Calu3 (cell line): ENCODE results near the gene TAF1B. TPM values are rescaled to one million over a fixed set of nuclear protein-coding genes. Genes with fewer than 3 reads are reported as not detected.

Source experiments
- BruUV-seq: library from RNA; stranded (reverse); fragments of 400-500 nt; replicated peaks from 2 replicates; lab custom pipeline; 2021; lab: Mats Ljungman, UMichigan
- CTCF ChIA-PET: fragments of 300-600 bp; sonication (Branson Sonifier 250); formaldehyde crosslinking; loops from one replicate; lab custom pipeline; 2022; ENCODE audit warnings: antibody characterized with exemption; lab: Charles Lee
- DNase-seq: peaks from one replicate; pipeline ENCODE4 v3.0.0; 2022
- H3K27ac Mint-ChIP-seq: one replicate; pipeline ENCODE4 v1.8.0; 2022; ENCODE audit warnings: mixed read lengths; ENCODE audit not compliant: unreplicated experiment
- H3K27me3 Mint-ChIP-seq: one replicate; pipeline ENCODE4 v1.8.0; 2022; ENCODE audit warnings: mixed read lengths; ENCODE audit not compliant: unreplicated experiment
- H3K36me3 Mint-ChIP-seq: one replicate; pipeline ENCODE4 v1.8.0; 2022; ENCODE audit warnings: mild to moderate bottlenecking, moderate library complexity, mixed read lengths; ENCODE audit not compliant: insufficient read depth, unreplicated experiment
- H3K4me1 Mint-ChIP-seq: one replicate; pipeline ENCODE4 v1.8.0; 2022; ENCODE audit warnings: mild to moderate bottlenecking, low read depth, mixed read lengths; ENCODE audit not compliant: unreplicated experiment
- H3K4me3 Mint-ChIP-seq: one replicate; pipeline ENCODE4 v1.8.0; 2022; ENCODE audit warnings: mild to moderate bottlenecking, low read depth, moderate library complexity, mixed read lengths; ENCODE audit not compliant: unreplicated experiment
- H3K9me3 Mint-ChIP-seq: one replicate; pipeline ENCODE4 v1.8.0; 2022; ENCODE audit warnings: low read depth, mixed read lengths; ENCODE audit not compliant: unreplicated experiment
- intact Hi-C: fragments of 100-400 bp; cut with micrococcal nuclease; formaldehyde crosslinking; loops from one replicate; pipeline ENCODE4 v1.10.0; 2022; ENCODE audit not compliant: unreplicated experiment
- total RNA-seq: library from RNA; stranded (reverse); gene quantifications from 2 replicates; pipeline ENCODE4 v1.2.3, GENCODE V29; 2022
- TF ChIP-seq, protein P1 (sequence below): fragments of 200-600 bp; IDR thresholded peaks from one replicate; pipeline ENCODE4 v1.8.0; 2022; ENCODE audit warnings: antibody characterized with exemption; ENCODE audit not compliant: unreplicated experiment

The TAF1B gene
- total RNA-seq, 1 experiment from 2014 or later = 23.0 TPM

GRCh38 chr2:9982891-9983290, 139.6 kb downstream of the TAF1B start:
- intact Hi-C loops = no loop called here
- H3K36me3 Mint-ChIP-seq = peaks cover 5% of the 10 kb centered on the region
- CTCF ChIA-PET = no interaction called here
- TF ChIP-seq, protein P1, sequence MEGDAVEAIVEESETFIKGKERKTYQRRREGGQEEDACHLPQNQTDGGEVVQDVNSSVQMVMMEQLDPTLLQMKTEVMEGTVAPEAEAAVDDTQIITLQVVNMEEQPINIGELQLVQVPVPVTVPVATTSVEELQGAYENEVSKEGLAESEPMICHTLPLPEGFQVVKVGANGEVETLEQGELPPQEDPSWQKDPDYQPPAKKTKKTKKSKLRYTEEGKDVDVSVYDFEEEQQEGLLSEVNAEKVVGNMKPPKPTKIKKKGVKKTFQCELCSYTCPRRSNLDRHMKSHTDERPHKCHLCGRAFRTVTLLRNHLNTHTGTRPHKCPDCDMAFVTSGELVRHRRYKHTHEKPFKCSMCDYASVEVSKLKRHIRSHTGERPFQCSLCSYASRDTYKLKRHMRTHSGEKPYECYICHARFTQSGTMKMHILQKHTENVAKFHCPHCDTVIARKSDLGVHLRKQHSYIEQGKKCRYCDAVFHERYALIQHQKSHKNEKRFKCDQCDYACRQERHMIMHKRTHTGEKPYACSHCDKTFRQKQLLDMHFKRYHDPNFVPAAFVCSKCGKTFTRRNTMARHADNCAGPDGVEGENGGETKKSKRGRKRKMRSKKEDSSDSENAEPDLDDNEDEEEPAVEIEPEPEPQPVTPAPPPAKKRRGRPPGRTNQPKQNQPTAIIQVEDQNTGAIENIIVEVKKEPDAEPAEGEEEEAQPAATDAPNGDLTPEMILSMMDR = no peak
- H3K4me3 Mint-ChIP-seq = no peak overlapping the region
- no peak overlapping the region for H3K27ac Mint-ChIP-seq
- peaks cover 5% of the 10 kb centered on the region for H3K4me1 Mint-ChIP-seq
- H3K9me3 Mint-ChIP-seq = no peaks in the 10 kb centered on the region
- DNase-seq = no peak
- BruUV-seq = no TSS peak
- no peaks in the 10 kb centered on the region for H3K27me3 Mint-ChIP-seq

GRCh38 chr2:9983401-9984216, 140.3 kb downstream of the TAF1B start:
- Mint-ChIP-seq H3K4me1 (peaks cover 5% of the 10 kb centered on the region), H3K4me3 (no peak overlapping the region), H3K9me3 (no peaks in the 10 kb centered on the region), H3K27ac (no peak overlapping the region), H3K27me3 (no peaks in the 10 kb centered on the region), H3K36me3 (peaks cover 5% of the 10 kb centered on the region)
- BruUV-seq = no TSS peak
- intact Hi-C loops = no loop called here
- CTCF ChIA-PET = interaction anchor here (0.8 to 1.4 kb wide), 7 partner anchors 12 to 451 kb away, joined by 3 to 11 read pairs (median 5); no protein-coding TSS in a partner anchor
- DNase-seq = no peak
- TF ChIP-seq, protein P1 = no peak

Other genes starting within 250 kb of the TAF1B start
- gene YWHAQ, start 212.5 kb upstream of the TAF1B start, total RNA-seq = 296 and 307 TPM in 2 replicates
- 9.0 and 11.7 TPM in 2 replicates for gene GRHL1, start 108.2 kb downstream of the TAF1B start, total RNA-seq
- gene KLF11, start 200.1 kb downstream of the TAF1B start, total RNA-seq = 6.9 and 10.5 TPM in 2 replicates
- gene CYS1, start 236.9 kb downstream of the TAF1B start, total RNA-seq = 4.8 and 10.0 TPM in 2 replicates